ENCODE data around the gene PTPRQ. TPM values are rescaled to one million over a fixed set of nuclear protein-coding genes. Genes with fewer than 3 reads are reported as not detected.
"Not testable (repeated sequence)": the region's sequence is repeated elsewhere in the genome, so short reads cannot be mapped to it uniquely, and the experiment has no call there.

The PTPRQ gene
- total RNA-seq, 1 donor from 2014 or later = 7.8 TPM

DNA sequence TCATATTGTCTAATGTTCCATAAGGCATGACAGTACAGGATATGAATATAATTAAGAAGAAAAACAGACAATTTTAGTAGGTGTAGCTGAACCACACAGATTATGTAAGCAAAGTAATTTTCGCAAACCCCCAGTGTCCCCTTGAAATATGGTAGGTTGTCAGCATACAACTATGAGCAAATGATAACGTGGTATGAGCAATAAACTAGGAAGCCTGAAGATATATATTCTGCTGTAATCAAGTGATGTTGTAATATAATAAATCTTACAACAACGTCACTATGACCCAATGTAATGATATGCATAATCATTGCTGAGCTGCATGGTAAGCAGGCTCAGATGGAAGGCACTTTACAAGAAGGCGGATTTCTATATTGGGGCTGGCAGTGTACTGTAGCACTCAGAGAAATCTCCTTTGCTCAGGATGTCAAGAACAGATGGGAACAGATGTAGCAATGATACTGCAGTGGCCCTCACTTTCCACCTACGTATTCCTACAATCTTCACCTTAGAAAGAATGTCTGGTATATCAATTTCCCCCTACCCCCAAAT is 215.6 kb downstream of the PTPRQ start:
- no peaks in the 10 kb centered on the region for H3K27me3 ChIP-seq (ENCODE audit: low read depth)
- intact Hi-C loops (cut with DNase I) = no loop called here
- no peaks in the 10 kb centered on the region for H3K4me1 ChIP-seq
- no peak for DNase-seq
- no peak overlapping the region for H3K27ac ChIP-seq
- no peak for ATAC-seq
- H3K9me3 ChIP-seq = no peaks in the 10 kb centered on the region
- no peak overlapping the region for H3K4me3 ChIP-seq
- no peak for TF ChIP-seq CTCF (IDR thresholded peaks at IDR 0.05)
- H3K36me3 ChIP-seq = no peaks in the 10 kb centered on the region

- Histone ChIP-seq H3K4me1 (no peaks in the 10 kb centered on the region), H3K4me3 (no peak overlapping the region), H3K27ac (no peak overlapping the region), H3K36me3 (no peaks in the 10 kb centered on the region), H3K9me3 (no peaks in the 10 kb centered on the region), H3K27me3 (ENCODE audit: low read depth) (no peaks in the 10 kb centered on the region)
- DNase-seq (no peak), ATAC-seq (no peak)
- no peak for TF ChIP-seq CTCF (IDR thresholded peaks at IDR 0.05)
- intact Hi-C loops (cut with DNase I) = no loop called here
These were observed 218.6 kb downstream of the PTPRQ start for GRCh38 chr12:80662586-80662985.

DNA sequence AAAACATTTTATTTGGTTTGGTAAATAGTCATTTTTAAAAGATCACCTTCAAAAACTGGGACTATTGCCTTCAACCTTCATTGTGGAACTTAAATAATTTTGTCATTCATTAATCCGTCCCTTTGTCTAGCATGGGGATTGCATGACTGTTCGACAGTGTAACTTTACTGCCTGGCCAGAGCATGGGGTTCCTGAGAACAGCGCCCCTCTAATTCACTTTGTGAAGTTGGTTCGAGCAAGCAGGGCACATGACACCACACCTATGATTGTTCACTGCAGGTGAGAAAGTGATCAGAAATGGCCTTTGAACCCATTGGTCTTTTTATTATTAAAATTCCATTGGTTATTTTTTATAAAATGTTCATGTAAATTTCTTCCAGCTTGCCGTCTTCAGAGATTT is 226.2 kb downstream of the PTPRQ start:
- Histone ChIP-seq H3K27ac (no peak overlapping the region), H3K27me3 (ENCODE audit: low read depth) (no peaks in the 10 kb centered on the region), H3K9me3 (no peaks in the 10 kb centered on the region), H3K4me1 (no peaks in the 10 kb centered on the region), H3K4me3 (no peak overlapping the region), H3K36me3 (no peaks in the 10 kb centered on the region)
- intact Hi-C loops (cut with DNase I) = no loop called here
- no peak for ATAC-seq
- no peak for TF ChIP-seq CTCF (IDR thresholded peaks at IDR 0.05)
- no peak for DNase-seq

DNA sequence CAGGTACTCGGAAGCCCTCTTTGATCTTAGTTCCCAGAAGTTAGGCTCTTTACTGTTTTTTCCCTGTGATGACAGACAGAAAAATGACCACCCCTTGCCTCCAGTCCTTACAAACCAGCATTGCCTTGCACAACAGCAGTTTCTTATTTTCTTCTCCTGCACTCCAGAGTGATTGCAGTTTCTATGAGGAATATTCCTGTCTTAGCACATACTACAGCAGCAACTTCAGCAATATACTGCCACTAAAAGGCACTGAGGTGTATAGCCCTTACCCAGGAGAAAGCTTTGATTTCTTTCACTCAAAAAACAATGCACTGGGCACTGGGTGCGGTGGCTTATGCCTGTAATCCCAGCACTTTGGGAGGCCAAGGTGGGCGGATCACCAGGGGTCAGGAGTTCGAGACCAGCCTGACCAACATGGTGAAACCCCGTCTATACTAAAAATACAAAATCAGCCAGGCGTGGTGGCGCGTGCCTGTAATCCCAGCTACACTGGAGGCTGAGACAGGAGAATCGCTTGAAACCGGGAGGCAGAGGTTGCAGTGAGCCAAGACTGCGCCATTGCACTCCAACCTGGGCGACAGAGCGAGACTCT is 232.1 kb downstream of the PTPRQ start:
- H3K4me1 ChIP-seq; H3K4me3 ChIP-seq; ATAC-seq; DNase-seq; H3K27ac ChIP-seq; H3K36me3 ChIP-seq; H3K27me3 ChIP-seq (ENCODE audit: low read depth); H3K9me3 ChIP-seq; intact Hi-C loops (cut with DNase I): not testable (repeated sequence)

DNA sequence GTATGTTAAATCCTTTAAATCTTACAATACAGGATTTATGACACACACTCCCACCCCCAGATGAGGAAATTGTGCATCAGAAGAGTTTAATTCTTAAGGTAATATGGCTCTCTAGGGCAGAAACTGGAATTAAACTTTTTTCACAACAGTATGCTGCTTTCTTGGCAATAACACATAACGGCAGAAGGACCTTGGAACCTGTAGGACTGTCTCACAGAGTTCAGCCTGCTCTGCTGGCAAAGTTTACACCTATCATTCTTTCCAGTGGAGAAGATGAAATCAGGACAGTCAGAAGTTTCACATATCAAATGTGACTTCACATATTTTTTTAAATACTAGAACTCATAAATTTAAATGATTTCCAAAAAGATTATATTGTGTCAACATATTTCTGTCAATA is 232.8 kb downstream of the PTPRQ start:
- no peak for TF ChIP-seq CTCF (IDR thresholded peaks at IDR 0.05)
- DNase-seq = no peak
- no peak for ATAC-seq
- Histone ChIP-seq H3K4me3 (no peak overlapping the region), H3K27me3 (ENCODE audit: low read depth) (no peaks in the 10 kb centered on the region), H3K36me3 (no peaks in the 10 kb centered on the region), H3K4me1 (no peaks in the 10 kb centered on the region), H3K9me3 (no peaks in the 10 kb centered on the region), H3K27ac (no peak overlapping the region)
- intact Hi-C loops (cut with DNase I) = no loop called here

DNA sequence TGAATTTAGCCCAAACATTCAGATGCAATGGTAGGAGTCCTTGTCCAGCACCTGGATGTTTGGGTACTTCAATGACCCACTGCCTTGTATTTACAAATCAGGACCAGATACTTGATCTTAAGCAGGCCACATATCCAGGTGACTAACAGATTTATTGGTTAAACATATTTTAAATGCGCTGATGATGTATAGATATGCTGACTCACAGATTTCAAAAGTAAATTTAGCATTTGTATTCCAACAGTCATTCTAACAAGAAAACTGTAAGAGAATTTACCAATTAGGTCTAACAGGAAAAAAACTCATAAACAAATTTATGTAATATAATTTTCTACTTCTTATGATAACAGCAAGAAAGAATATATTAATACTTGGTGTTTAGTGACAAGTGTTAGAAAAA is 234.0 kb downstream of the PTPRQ start:
- intact Hi-C loops (cut with DNase I) = no loop called here
- ATAC-seq (no peak), DNase-seq (no peak)
- no peaks in the 10 kb centered on the region for H3K27me3 ChIP-seq (ENCODE audit: low read depth)
- TF ChIP-seq CTCF (IDR thresholded peaks at IDR 0.05) = no peak
- H3K4me1 ChIP-seq = no peaks in the 10 kb centered on the region
- no peaks in the 10 kb centered on the region for H3K36me3 ChIP-seq
- no peak overlapping the region for H3K27ac ChIP-seq
- no peaks in the 10 kb centered on the region for H3K9me3 ChIP-seq
- H3K4me3 ChIP-seq = no peak overlapping the region
